ENCODE data around the gene CRYBG1. TPM values are rescaled to one million over a fixed set of nuclear protein-coding genes. Genes with fewer than 3 reads are reported as not detected.

The CRYBG1 gene
- total RNA-seq, 1 experiment from 2014 or later, result 2.9 TPM

- BruUV-seq (replicated peaks), result no TSS peak
- CTCF ChIA-PET, result no interaction called here
- POLR2A ChIA-PET (ENCODE audit: low non-redundant PET), result no interaction called here
- H3K4me3 ChIP-seq (ENCODE audit: low read depth, low read length, poor library complexity, severe bottlenecking), result no peak overlapping the region
- H3K4me1 ChIP-seq (ENCODE audit: insufficient read depth, low read length, poor library complexity, severe bottlenecking), result no peaks in the 10 kb centered on the region
- H3K27ac ChIP-seq (ENCODE audit: low read depth, low read length, poor library complexity, severe bottlenecking), result no peak overlapping the region
- H3K36me3 ChIP-seq (ENCODE audit: insufficient read depth, low read length, poor library complexity, severe bottlenecking), result no peaks in the 10 kb centered on the region
- TF ChIP-seq EZH2 (IDR thresholded peaks at IDR 0.05; ENCODE audit: borderline replicate concordance, low read depth, low read length, poor library complexity, severe bottlenecking), result no peak
- TF ChIP-seq CTCF (conservative IDR thresholded peaks at IDR 0.05; ENCODE audit: low read depth, low read length), result no peak
- DNase-seq (ENCODE audit: low spot score), result no peak
- intact Hi-C loops (cut with micrococcal nuclease; ENCODE audit: unreplicated experiment), result no loop called here
- no peaks in the 10 kb centered on the region for H3K9me3 ChIP-seq (ENCODE audit: low read depth, low read length, poor library complexity, severe bottlenecking)
- H3K27me3 ChIP-seq (replicated peaks; ENCODE audit: insufficient read depth, low read depth, low read length, poor library complexity), result no peaks in the 10 kb centered on the region
Observed at GRCh38 chr6:106380407-106380806, 19.9 kb downstream of the CRYBG1 start.

GRCh38 chr6:106381223-106381622, 20.7 kb downstream of the CRYBG1 start:
- H3K4me3 ChIP-seq (ENCODE audit: low read depth, low read length, poor library complexity, severe bottlenecking), result no peak overlapping the region
- CTCF ChIA-PET, result no interaction called here
- POLR2A ChIA-PET (ENCODE audit: low non-redundant PET), result no interaction called here
- TF ChIP-seq EZH2 (IDR thresholded peaks at IDR 0.05; ENCODE audit: borderline replicate concordance, low read depth, low read length, poor library complexity, severe bottlenecking), result no peak
- no peak for TF ChIP-seq CTCF (conservative IDR thresholded peaks at IDR 0.05; ENCODE audit: low read depth, low read length)
- intact Hi-C loops (cut with micrococcal nuclease; ENCODE audit: unreplicated experiment), result no loop called here
- no peak overlapping the region for H3K27ac ChIP-seq (ENCODE audit: low read depth, low read length, poor library complexity, severe bottlenecking)
- no peaks in the 10 kb centered on the region for H3K27me3 ChIP-seq (replicated peaks; ENCODE audit: insufficient read depth, low read depth, low read length, poor library complexity)
- no TSS peak for BruUV-seq (replicated peaks)
- H3K4me1 ChIP-seq (ENCODE audit: insufficient read depth, low read length, poor library complexity, severe bottlenecking), result no peaks in the 10 kb centered on the region
- no peaks in the 10 kb centered on the region for H3K36me3 ChIP-seq (ENCODE audit: insufficient read depth, low read length, poor library complexity, severe bottlenecking)
- H3K9me3 ChIP-seq (ENCODE audit: low read depth, low read length, poor library complexity, severe bottlenecking), result no peaks in the 10 kb centered on the region
- no peak for DNase-seq (ENCODE audit: low spot score)

- H3K4me1 ChIP-seq (ENCODE audit: insufficient read depth, low read length, poor library complexity, severe bottlenecking), result no peaks in the 10 kb centered on the region
- no peak overlapping the region for H3K4me3 ChIP-seq (ENCODE audit: low read depth, low read length, poor library complexity, severe bottlenecking)
- CTCF ChIA-PET, result no interaction called here
- H3K9me3 ChIP-seq (ENCODE audit: low read depth, low read length, poor library complexity, severe bottlenecking), result no peaks in the 10 kb centered on the region
- POLR2A ChIA-PET (ENCODE audit: low non-redundant PET), result no interaction called here
- no peaks in the 10 kb centered on the region for H3K27me3 ChIP-seq (replicated peaks; ENCODE audit: insufficient read depth, low read depth, low read length, poor library complexity)
- BruUV-seq (replicated peaks), result no TSS peak
- no peak overlapping the region for H3K27ac ChIP-seq (ENCODE audit: low read depth, low read length, poor library complexity, severe bottlenecking)
- DNase-seq (ENCODE audit: low spot score), result peak; percentile 31
- intact Hi-C loops (cut with micrococcal nuclease; ENCODE audit: unreplicated experiment), result no loop called here
- TF ChIP-seq EZH2 (IDR thresholded peaks at IDR 0.05; ENCODE audit: borderline replicate concordance, low read depth, low read length, poor library complexity, severe bottlenecking) (no peak), CTCF (conservative IDR thresholded peaks at IDR 0.05; ENCODE audit: low read depth, low read length) (no peak)
- no peaks in the 10 kb centered on the region for H3K36me3 ChIP-seq (ENCODE audit: insufficient read depth, low read length, poor library complexity, severe bottlenecking)
Observed at GRCh38 chr6:106381881-106382280, 21.4 kb downstream of the CRYBG1 start.

Measured in A673 (cell line).